Stimulated activated CD4-positive, alpha-beta T cell treated with anti-CD3 and anti-CD28 coated beads, Interleukin-12 subunit alpha, Interleukin-12 subunit beta, amount 100 ng/mL, for 24 hours (primary cell): ENCODE data around the gene TTLL11.

ENCODE experiments used
- DNase-seq, 2 experiments: peaks; one replicate each; pipeline ENCODE4 v3.0.0-alpha.2; 2020; ENCODE audit warnings: low read depth in 2 of 2

TTLL11 gene

GRCh38 chr9:121853617-121854395, 239.3 kb downstream of the TTLL11 start:
- no peak for DNase-seq

- DNase-seq = no peak
These were observed 240.2 kb downstream of the TTLL11 start for GRCh38 chr9:121852651-121853616.

GRCh38 chr9:121852241-121852640, 240.9 kb downstream of the TTLL11 start:
- DNase-seq = no peak

GRCh38 chr9:121851641-121852091, 241.4 kb downstream of the TTLL11 start:
- DNase-seq = no peak

GRCh38 chr9:121850366-121850765, 242.7 kb downstream of the TTLL11 start:
- no peak for DNase-seq

- DNase-seq = no peak
These were observed 243.6 kb downstream of the TTLL11 start for GRCh38 chr9:121849554-121849953.

- DNase-seq = no peak
These were observed 248.5 kb downstream of the TTLL11 start for GRCh38 chr9:121844562-121844961.

- DNase-seq = no peak
These were observed 249.0 kb downstream of the TTLL11 start for GRCh38 chr9:121844098-121844497.

GRCh38 chr9:121842612-121842978, 250.5 kb downstream of the TTLL11 start:
- no peak for DNase-seq

- no peak for DNase-seq
These were observed 251.1 kb downstream of the TTLL11 start for GRCh38 chr9:121841771-121842611.

GRCh38 chr9:121840838-121841760, 252.0 kb downstream of the TTLL11 start:
- DNase-seq = no peak

- DNase-seq = no peak
These were observed 253.2 kb downstream of the TTLL11 start for GRCh38 chr9:121839726-121840500.

- no peak for DNase-seq
These were observed 254.1 kb downstream of the TTLL11 start for GRCh38 chr9:121838746-121839669.

GRCh38 chr9:121837113-121837961, 255.8 kb downstream of the TTLL11 start:
- no peak for DNase-seq

GRCh38 chr9:121836366-121836885, 256.7 kb downstream of the TTLL11 start:
- DNase-seq = no peak

GRCh38 chr9:121835587-121836365, 257.3 kb downstream of the TTLL11 start:
- DNase-seq = no peak

GRCh38 chr9:121833061-121833460, 260.0 kb downstream of the TTLL11 start:
- no peak for DNase-seq
